ENCODE data around the gene CTNNA3.

GRCh38 chr10:66555061-66555460 lies 1140.9 kb downstream of the CTNNA3 start:
- TF ChIP-seq CTCF (IDR thresholded peaks at IDR 0.05; ENCODE audit: poor library complexity, severe bottlenecking) (no peak), EZH2 (IDR thresholded peaks at IDR 0.05; ENCODE audit: borderline replicate concordance, insufficient read depth, low read length, poor library complexity, severe bottlenecking) (no peak), POLR2AphosphoS5 (IDR thresholded peaks at IDR 0.05) (no peak), MXI1 (conservative IDR thresholded peaks at IDR 0.05; ENCODE audit: poor library complexity, severe bottlenecking) (no peak), SMC3 (conservative IDR thresholded peaks at IDR 0.05; ENCODE audit: poor library complexity) (no peak), TAF1 (IDR thresholded peaks at IDR 0.05; ENCODE audit: low read depth) (no peak), REST (IDR thresholded peaks at IDR 0.05; ENCODE audit: borderline replicate concordance) (no peak)
